Osteocyte (in vitro differentiated cells): ENCODE results near the gene UAP1. TPM values are rescaled to one million over a fixed set of nuclear protein-coding genes. Genes with fewer than 3 reads are reported as not detected.

ENCODE experiments used
- DNase-seq: peaks from one replicate; pipeline ENCODE4 v3.0.0; 2021; ENCODE audit warnings: mixed read lengths; ENCODE audit not compliant: unreplicated experiment; ENCODE audit errors: extremely low spot score
- H3K27ac Mint-ChIP-seq: one replicate; pipeline ENCODE4 v1.8.0; 2021; ENCODE audit warnings: mild to moderate bottlenecking, mixed read lengths; ENCODE audit not compliant: unreplicated experiment
- H3K27me3 Mint-ChIP-seq: one replicate; pipeline ENCODE4 v1.8.0; 2021; ENCODE audit warnings: mixed read lengths; ENCODE audit not compliant: unreplicated experiment
- H3K36me3 Mint-ChIP-seq: one replicate; pipeline ENCODE4 v1.8.0; 2021; ENCODE audit warnings: mixed read lengths; ENCODE audit not compliant: unreplicated experiment
- H3K4me1 Mint-ChIP-seq: one replicate; pipeline ENCODE4 v1.8.0; 2021; ENCODE audit warnings: mixed read lengths; ENCODE audit not compliant: unreplicated experiment
- H3K4me3 Mint-ChIP-seq: one replicate; pipeline ENCODE4 v1.8.0; 2021; ENCODE audit warnings: mild to moderate bottlenecking, moderate library complexity, mixed read lengths; ENCODE audit not compliant: unreplicated experiment
- H3K9me3 Mint-ChIP-seq: one replicate; pipeline ENCODE4 v1.8.0; 2021; ENCODE audit warnings: mixed read lengths; ENCODE audit not compliant: unreplicated experiment
- total RNA-seq: library from RNA; stranded (reverse); gene quantifications from 2 replicates; pipeline ENCODE4 v1.2.1, GENCODE V29; 2021
- TF ChIP-seq, protein P1 (sequence below): fragments of 200-600 bp; sonication (generic); IDR thresholded peaks from 2 replicates; pipeline ENCODE4 v1.5.0; 2021; ENCODE audit warnings: antibody characterized with exemption, mild to moderate bottlenecking, moderate library complexity

UAP1 gene
- total RNA-seq, 1 donor from 2014 or later: 30.7 TPM

DNA sequence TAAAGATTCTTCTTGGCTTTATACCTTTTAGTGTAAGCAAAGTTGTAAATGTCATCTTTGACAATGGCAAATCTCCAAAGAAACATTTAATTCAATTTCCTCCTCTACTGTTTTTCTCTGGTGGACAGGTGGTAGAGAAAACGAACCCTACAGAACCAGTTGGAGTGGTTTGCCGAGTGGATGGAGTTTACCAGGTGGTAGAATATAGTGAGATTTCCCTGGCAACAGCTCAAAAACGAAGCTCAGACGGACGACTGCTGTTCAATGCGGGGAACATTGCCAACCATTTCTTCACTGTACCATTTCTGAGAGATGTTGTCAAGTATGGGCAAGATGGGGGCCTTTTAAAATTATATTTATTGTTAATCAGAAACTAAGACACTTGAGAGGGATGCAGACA lies 25.8 kb downstream of the UAP1 start:
- Mint-ChIP-seq H3K4me1 (no peaks in the 10 kb centered on the region), H3K27ac (no peak overlapping the region), H3K36me3 (peaks cover 18% of the 10 kb centered on the region), H3K4me3 (no peak overlapping the region), H3K9me3 (no peaks in the 10 kb centered on the region), H3K27me3 (no peaks in the 10 kb centered on the region)
- TF ChIP-seq, protein P1, sequence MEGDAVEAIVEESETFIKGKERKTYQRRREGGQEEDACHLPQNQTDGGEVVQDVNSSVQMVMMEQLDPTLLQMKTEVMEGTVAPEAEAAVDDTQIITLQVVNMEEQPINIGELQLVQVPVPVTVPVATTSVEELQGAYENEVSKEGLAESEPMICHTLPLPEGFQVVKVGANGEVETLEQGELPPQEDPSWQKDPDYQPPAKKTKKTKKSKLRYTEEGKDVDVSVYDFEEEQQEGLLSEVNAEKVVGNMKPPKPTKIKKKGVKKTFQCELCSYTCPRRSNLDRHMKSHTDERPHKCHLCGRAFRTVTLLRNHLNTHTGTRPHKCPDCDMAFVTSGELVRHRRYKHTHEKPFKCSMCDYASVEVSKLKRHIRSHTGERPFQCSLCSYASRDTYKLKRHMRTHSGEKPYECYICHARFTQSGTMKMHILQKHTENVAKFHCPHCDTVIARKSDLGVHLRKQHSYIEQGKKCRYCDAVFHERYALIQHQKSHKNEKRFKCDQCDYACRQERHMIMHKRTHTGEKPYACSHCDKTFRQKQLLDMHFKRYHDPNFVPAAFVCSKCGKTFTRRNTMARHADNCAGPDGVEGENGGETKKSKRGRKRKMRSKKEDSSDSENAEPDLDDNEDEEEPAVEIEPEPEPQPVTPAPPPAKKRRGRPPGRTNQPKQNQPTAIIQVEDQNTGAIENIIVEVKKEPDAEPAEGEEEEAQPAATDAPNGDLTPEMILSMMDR: no peak
- DNase-seq: no peak

DNA sequence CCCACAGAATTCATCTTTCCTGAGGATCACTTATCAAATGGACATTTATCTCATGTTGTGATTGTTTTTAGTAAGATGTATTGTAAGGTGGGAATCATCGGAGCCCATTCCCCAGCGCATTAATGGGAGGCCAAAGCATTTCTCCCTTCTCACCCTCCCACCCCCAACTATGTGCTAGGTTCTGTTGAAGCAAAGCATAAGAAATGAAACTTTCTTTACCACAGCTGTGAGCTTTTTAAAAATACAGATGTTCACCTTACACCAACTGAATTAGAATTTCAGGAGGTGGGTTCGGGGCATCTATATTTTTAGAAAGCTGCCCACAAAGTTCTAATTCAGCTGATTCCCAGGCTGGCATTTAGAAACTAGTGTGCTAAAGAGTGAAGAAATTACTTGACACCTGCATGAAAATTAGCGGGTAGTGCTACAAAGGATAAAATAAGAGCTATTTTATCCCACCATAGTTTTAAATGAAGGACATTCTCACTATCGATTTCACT lies 26.3 kb downstream of the UAP1 start:
- Mint-ChIP-seq H3K9me3 (no peaks in the 10 kb centered on the region), H3K4me1 (no peaks in the 10 kb centered on the region), H3K27ac (no peak overlapping the region), H3K4me3 (no peak overlapping the region), H3K27me3 (no peaks in the 10 kb centered on the region), H3K36me3 (peaks cover 22% of the 10 kb centered on the region)
- no peak for DNase-seq
- TF ChIP-seq, protein P1: no peak

DNA sequence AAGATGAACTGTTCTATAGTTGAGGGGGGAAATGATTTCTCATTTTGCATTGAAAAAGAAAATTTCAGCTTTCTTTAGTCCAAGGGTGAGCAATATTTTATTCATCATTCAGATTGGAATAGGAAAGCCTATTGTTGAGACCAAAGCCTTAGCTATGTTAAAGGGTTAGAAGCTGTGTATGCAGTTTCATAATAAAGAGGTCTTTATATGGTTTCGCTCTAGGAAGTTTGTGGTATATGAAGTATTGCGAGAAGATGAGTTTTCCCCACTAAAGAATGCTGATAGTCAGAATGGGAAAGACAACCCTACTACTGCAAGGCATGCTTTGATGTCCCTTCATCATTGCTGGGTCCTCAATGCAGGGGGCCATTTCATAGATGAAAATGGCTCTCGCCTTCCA lies 28.6 kb downstream of the UAP1 start:
- TF ChIP-seq, protein P1: no peak
- no peak for DNase-seq
- Mint-ChIP-seq H3K36me3 (peaks cover 27% of the 10 kb centered on the region), H3K27ac (no peak overlapping the region), H3K4me1 (no peaks in the 10 kb centered on the region), H3K9me3 (no peaks in the 10 kb centered on the region), H3K27me3 (no peaks in the 10 kb centered on the region), H3K4me3 (no peak overlapping the region)

DNA sequence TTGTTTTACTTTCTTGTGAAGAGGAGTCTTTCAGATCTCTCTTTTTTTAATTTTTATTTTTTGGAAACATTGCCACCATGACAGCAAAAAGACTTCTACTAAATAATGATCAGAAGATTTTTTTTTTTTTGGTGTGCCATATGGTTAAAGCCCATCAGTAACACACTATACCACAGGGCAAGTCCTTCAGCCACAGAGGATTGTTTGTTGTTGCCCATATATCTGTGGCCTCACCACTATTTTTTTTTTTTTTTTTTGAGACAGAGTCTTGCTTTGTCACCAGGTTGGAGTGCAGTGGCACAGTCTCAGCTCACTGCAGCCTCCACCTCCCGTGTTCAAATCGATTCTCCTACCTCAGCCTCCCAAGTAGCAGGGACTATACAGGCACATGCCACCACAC lies 29.2 kb downstream of the UAP1 start:
- Mint-ChIP-seq H3K4me3 (no peak overlapping the region), H3K27ac (no peak overlapping the region), H3K36me3 (peaks cover 27% of the 10 kb centered on the region), H3K4me1 (no peaks in the 10 kb centered on the region), H3K9me3 (no peaks in the 10 kb centered on the region), H3K27me3 (no peaks in the 10 kb centered on the region)
- DNase-seq: no peak
- TF ChIP-seq, protein P1: no peak

DNA sequence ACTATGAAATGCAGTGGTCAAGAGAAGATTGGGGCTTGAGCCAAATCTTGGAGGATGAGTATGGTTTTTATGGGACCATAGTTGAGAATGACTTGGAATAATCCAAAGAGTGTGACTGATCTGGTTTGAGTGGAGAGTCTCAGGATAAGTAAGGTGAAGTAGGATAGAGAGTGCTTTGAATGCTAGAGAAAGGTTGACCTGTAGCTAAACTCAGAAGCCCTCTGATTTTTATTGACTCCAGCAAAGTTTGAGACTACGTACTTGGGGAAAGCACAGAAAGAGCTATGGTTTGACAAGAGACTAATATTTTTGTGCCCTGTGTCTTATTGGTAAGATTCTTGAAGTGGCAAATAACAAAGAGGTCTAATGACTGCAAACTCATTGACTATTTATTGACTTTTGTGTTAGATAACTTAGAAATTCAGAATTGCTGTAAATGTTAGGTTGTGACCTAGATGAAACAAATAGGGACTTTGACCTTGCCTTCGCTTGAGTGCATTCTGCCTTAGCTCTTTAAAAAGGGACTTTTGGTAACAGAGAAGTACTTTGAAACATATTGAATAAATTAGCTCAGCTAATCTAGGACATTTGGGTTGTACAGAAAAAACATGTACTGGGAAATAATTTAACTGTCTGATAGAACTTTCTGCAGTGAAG lies 35.1 kb downstream of the UAP1 start:
- TF ChIP-seq, protein P1: no peak
- H3K4me3 Mint-ChIP-seq: no peak overlapping the region
- H3K9me3 Mint-ChIP-seq: no peaks in the 10 kb centered on the region
- peaks cover 31% of the 10 kb centered on the region for H3K36me3 Mint-ChIP-seq
- H3K27me3 Mint-ChIP-seq: no peaks in the 10 kb centered on the region
- no peak for DNase-seq
- no peaks in the 10 kb centered on the region for H3K4me1 Mint-ChIP-seq
- H3K27ac Mint-ChIP-seq: no peak overlapping the region
